ENCODE data around the gene TMEM128.
"Not testable (repeated sequence)": the region's sequence is repeated elsewhere in the genome, so short reads cannot be mapped to it uniquely, and the experiment has no call there.

Gene TMEM128

GRCh38 chr4:4248029-4248884, at the start of gene TMEM128:
Gene TMEM128 (minus strand): TSS chr4:4248223. CDS start chr4:4248202, 21 bp downstream.
- DNase-seq, result peak; percentile 88

- no peak for DNase-seq
These were observed 48.3 kb upstream of the TMEM128 start for GRCh38 chr4:4296283-4296846.

- DNase-seq, result no peak
These were observed 45.3 kb upstream of the TMEM128 start for GRCh38 chr4:4293279-4293678.

GRCh38 chr4:4289941-4290850, 42.2 kb upstream of the TMEM128 start, which contains the start of the genes LYAR and ZBTB49:
Gene LYAR (minus strand): TSS chr4:4290154. CDS start chr4:4283742, 6,412 bp downstream.
Gene ZBTB49 (plus strand): TSS chr4:4290251. CDS start chr4:4299946, 9,695 bp downstream.
- peak; percentile 87 for DNase-seq

GRCh38 chr4:4289597-4289940, 41.5 kb upstream of the TMEM128 start:
- no peak for DNase-seq

GRCh38 chr4:4289055-4289454, 41.0 kb upstream of the TMEM128 start:
- DNase-seq, result no peak

- no peak for DNase-seq
These were observed 40.1 kb upstream of the TMEM128 start for GRCh38 chr4:4288098-4288497.

GRCh38 chr4:4284827-4285618, 37.0 kb upstream of the TMEM128 start:
- DNase-seq, result no peak

GRCh38 chr4:4281787-4282186, 33.8 kb upstream of the TMEM128 start:
- DNase-seq, result no peak

GRCh38 chr4:4277531-4277930, 29.5 kb upstream of the TMEM128 start:
- DNase-seq, result no peak

- DNase-seq, result no peak
These were observed 26.2 kb upstream of the TMEM128 start for GRCh38 chr4:4274226-4274625.

GRCh38 chr4:4271912-4272311, 23.9 kb upstream of the TMEM128 start:
- no peak for DNase-seq

GRCh38 chr4:4270529-4270928, 22.5 kb upstream of the TMEM128 start:
- DNase-seq, result no peak

GRCh38 chr4:4269856-4270255, 21.8 kb upstream of the TMEM128 start:
- DNase-seq, result no peak

GRCh38 chr4:4269331-4269731, 21.3 kb upstream of the TMEM128 start:
- no peak for DNase-seq

GRCh38 chr4:4268776-4269175, 20.8 kb upstream of the TMEM128 start:
- no peak for DNase-seq

GRCh38 chr4:4267981-4268380, 20.0 kb upstream of the TMEM128 start:
- no peak for DNase-seq

- DNase-seq, result peak; percentile 16
These were observed 12.2 kb upstream of the TMEM128 start for GRCh38 chr4:4260185-4260751.

GRCh38 chr4:4259484-4260100, 11.6 kb upstream of the TMEM128 start:
- DNase-seq, result no peak

- not testable (repeated sequence) for DNase-seq
These were observed 9.7 kb upstream of the TMEM128 start for GRCh38 chr4:4257705-4258104.

- DNase-seq, result no peak
These were observed 8.8 kb upstream of the TMEM128 start for GRCh38 chr4:4256799-4257198.

GRCh38 chr4:4254666-4255065, 6.6 kb upstream of the TMEM128 start:
- DNase-seq, result peak; percentile 20

All from NCI-H1092 (cell line).